ENCODE data around the gene SPEN. TPM values are rescaled to one million over a fixed set of nuclear protein-coding genes. Genes with fewer than 3 reads are reported as not detected.

Gene SPEN
- total RNA-seq, 1 experiment from 2014 or later, result 44.2 TPM

GRCh38 chr1:15915991-15916390 is 68.5 kb downstream of the SPEN start:
- no peak for DNase-seq (ENCODE audit: unreplicated experiment)
- Mint-ChIP-seq H3K4me3 (ENCODE audit: unreplicated experiment) (no peak overlapping the region), H3K9me3 (ENCODE audit: unreplicated experiment) (no peaks in the 10 kb centered on the region), H3K36me3 (ENCODE audit: insufficient read depth, unreplicated experiment) (peaks cover 81% of the 10 kb centered on the region), H3K27ac (ENCODE audit: low read depth, unreplicated experiment) (peak overlapping the region; percentile 49), H3K4me1 (ENCODE audit: insufficient read depth, unreplicated experiment) (peaks cover 23% of the 10 kb centered on the region), H3K27me3 (ENCODE audit: insufficient read depth, unreplicated experiment) (no peaks in the 10 kb centered on the region)
- BruUV-seq (replicated peaks), result no TSS peak
- intact Hi-C loops (cut with micrococcal nuclease), result loop anchor here (5.0 kb wide), 1 partner anchor 69 kb away; the partner anchor contains the start of gene SPEN
- TF ChIP-seq CTCF (IDR thresholded peaks at IDR 0.05; ENCODE audit: unreplicated experiment), result no peak
- POLR2A ChIA-PET, result interaction anchor here (1.0 to 6.4 kb wide), 8 partner anchors 9 to 117 kb away, joined by 3 to 37 read pairs (median 5); no protein-coding TSS in a partner anchor
- CTCF ChIA-PET, result interaction anchor here (0.6 to 0.9 kb wide), 2 partner anchors 12 to 67 kb away, joined by 3 read pairs; no protein-coding TSS in a partner anchor

GRCh38 chr1:15916417-15916816 is 68.9 kb downstream of the SPEN start:
- TF ChIP-seq CTCF (IDR thresholded peaks at IDR 0.05; ENCODE audit: unreplicated experiment), result no peak
- no TSS peak for BruUV-seq (replicated peaks)
- peak overlapping the region; percentile 49 for H3K27ac Mint-ChIP-seq (ENCODE audit: low read depth, unreplicated experiment)
- peaks cover 23% of the 10 kb centered on the region for H3K4me1 Mint-ChIP-seq (ENCODE audit: insufficient read depth, unreplicated experiment)
- H3K9me3 Mint-ChIP-seq (ENCODE audit: unreplicated experiment), result no peaks in the 10 kb centered on the region
- ChIA-PET CTCF (interaction anchor here (0.6 kb wide), 1 partner anchor 128 kb away, joined by 4 read pairs; no protein-coding TSS in a partner anchor), POLR2A (interaction anchor here (1.0 to 6.4 kb wide), 7 partner anchors 10 to 117 kb away, joined by 3 to 37 read pairs (median 5); no protein-coding TSS in a partner anchor)
- DNase-seq (ENCODE audit: unreplicated experiment), result peak; percentile 36
- peaks cover 81% of the 10 kb centered on the region for H3K36me3 Mint-ChIP-seq (ENCODE audit: insufficient read depth, unreplicated experiment)
- intact Hi-C loops (cut with micrococcal nuclease), result loop anchor here (5.0 kb wide), 1 partner anchor 69 kb away; the partner anchor contains the start of gene SPEN
- no peak overlapping the region for H3K4me3 Mint-ChIP-seq (ENCODE audit: unreplicated experiment)
- H3K27me3 Mint-ChIP-seq (ENCODE audit: insufficient read depth, unreplicated experiment), result no peaks in the 10 kb centered on the region

DNA sequence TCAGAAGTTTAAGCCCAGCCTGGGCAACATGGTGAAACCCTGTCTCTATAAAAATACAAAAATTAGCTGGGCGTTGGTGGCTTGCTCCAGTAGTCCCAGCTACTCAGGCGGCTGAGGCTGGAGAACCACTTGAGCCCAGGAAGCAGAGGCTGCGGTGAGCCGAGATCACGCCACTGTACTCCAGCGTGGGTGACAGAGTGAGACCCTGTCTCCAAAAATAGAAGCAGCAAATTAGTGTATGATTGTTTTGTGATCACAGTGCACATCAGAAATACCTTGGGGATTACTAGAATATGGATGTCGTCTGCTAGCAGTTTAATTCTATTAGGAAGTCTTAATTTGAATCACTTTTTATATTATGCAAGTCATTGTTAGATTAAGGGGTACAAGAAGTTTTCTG is 69.4 kb downstream of the SPEN start:
- no peak for TF ChIP-seq CTCF (IDR thresholded peaks at IDR 0.05; ENCODE audit: unreplicated experiment)
- Mint-ChIP-seq H3K27me3 (ENCODE audit: insufficient read depth, unreplicated experiment) (no peaks in the 10 kb centered on the region), H3K4me1 (ENCODE audit: insufficient read depth, unreplicated experiment) (peaks cover 23% of the 10 kb centered on the region), H3K27ac (ENCODE audit: low read depth, unreplicated experiment) (peak overlapping the region; percentile 49), H3K36me3 (ENCODE audit: insufficient read depth, unreplicated experiment) (peaks cover 81% of the 10 kb centered on the region), H3K9me3 (ENCODE audit: unreplicated experiment) (no peaks in the 10 kb centered on the region), H3K4me3 (ENCODE audit: unreplicated experiment) (no peak overlapping the region)
- DNase-seq (ENCODE audit: unreplicated experiment), result no peak
- intact Hi-C loops (cut with micrococcal nuclease), result loop anchor here (5.0 kb wide), 1 partner anchor 70 kb away; the partner anchor contains the start of gene SPEN
- ChIA-PET CTCF (interaction anchor here (0.6 kb wide), 1 partner anchor 128 kb away, joined by 4 read pairs; no protein-coding TSS in a partner anchor), POLR2A (interaction anchor here (1.0 to 6.4 kb wide), 7 partner anchors 9 to 118 kb away, joined by 3 to 37 read pairs (median 5); no protein-coding TSS in a partner anchor)
- no TSS peak for BruUV-seq (replicated peaks)

DNA sequence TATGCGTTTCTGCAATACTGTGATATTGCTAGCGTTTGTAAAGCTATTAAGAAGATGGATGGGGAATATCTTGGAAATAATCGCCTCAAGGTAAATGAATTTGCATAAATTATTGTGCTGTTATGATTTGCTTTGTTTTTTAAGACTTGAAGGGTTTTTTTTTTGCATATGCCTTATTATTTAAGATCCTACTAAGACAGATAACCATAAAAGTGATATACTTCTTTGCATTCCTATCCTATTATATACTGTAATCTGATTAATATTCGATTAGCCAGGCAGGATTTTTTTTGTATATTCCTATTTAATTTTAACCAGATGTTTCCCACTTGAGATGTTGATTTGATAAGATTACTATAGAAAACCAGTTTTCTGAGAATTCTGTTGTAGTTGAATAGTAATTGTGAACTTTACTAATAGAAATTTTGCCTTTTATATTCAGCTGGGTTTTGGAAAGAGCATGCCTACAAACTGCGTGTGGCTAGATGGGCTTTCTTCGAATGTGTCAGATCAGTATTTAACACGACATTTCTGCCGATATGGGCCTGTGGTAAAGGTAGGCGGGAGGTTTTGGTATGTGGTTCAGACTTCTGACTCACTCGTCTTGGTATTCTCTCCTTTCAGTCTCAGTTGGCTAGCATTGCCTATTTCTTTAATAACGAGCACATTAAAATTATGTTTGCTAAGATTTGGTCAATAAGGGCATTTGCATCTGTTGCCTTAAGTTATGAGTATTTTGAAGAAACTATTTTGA is 71.6 kb downstream of the SPEN start:
- Mint-ChIP-seq H3K27me3 (ENCODE audit: insufficient read depth, unreplicated experiment) (no peaks in the 10 kb centered on the region), H3K27ac (ENCODE audit: low read depth, unreplicated experiment) (peak overlapping the region; percentile 41), H3K36me3 (ENCODE audit: insufficient read depth, unreplicated experiment) (peaks cover 73% of the 10 kb centered on the region), H3K9me3 (ENCODE audit: unreplicated experiment) (no peaks in the 10 kb centered on the region), H3K4me1 (ENCODE audit: insufficient read depth, unreplicated experiment) (peaks cover 23% of the 10 kb centered on the region), H3K4me3 (ENCODE audit: unreplicated experiment) (peak overlapping the region; percentile 5)
- ChIA-PET CTCF (interaction anchor here (0.8 to 1.0 kb wide), 2 partner anchors 89 to 104 kb away, joined by 3 to 6 read pairs; no protein-coding TSS in a partner anchor), POLR2A (interaction anchor here (0.7 to 6.4 kb wide), 9 partner anchors 10 to 131 kb away, joined by 3 to 37 read pairs (median 6); partner anchors contain the start of gene SPEN)
- no TSS peak for BruUV-seq (replicated peaks)
- DNase-seq (ENCODE audit: unreplicated experiment), result peak; percentile 79
- intact Hi-C loops (cut with micrococcal nuclease), result loop anchor here (5.0 kb wide), 1 partner anchor 72 kb away; the partner anchor contains the start of gene SPEN
- TF ChIP-seq CTCF (IDR thresholded peaks at IDR 0.05; ENCODE audit: unreplicated experiment), result no peak

Measured in MCF 10A (cell line).